A549 treated with ZK216348 at 1 μM for 4 hours (cell line): ENCODE data around the gene SLC10A3. TPM values are rescaled to one million over a fixed set of nuclear protein-coding genes. Genes with fewer than 3 reads are reported as not detected.

Source experiments
- total RNA-seq: library from RNA; stranded (reverse); fragments of 200-300 nt; extraction: Qiagen RNA extraction; gene quantifications from 5 replicates; pipeline ENCODE4 v1.2.3, GENCODE V29; 2022; ENCODE audit warnings: low read depth

SLC10A3 gene
- 24.7 to 44.4 TPM (median 43.2 TPM) in 5 replicates for total RNA-seq

GRCh38 chrX:154490414-154491083, at the start of gene SLC10A3:
Gene SLC10A3 (minus strand): TSS chrX:154490629. CDS start chrX:154488940, 1,689 bp downstream.

GRCh38 chrX:154515966-154516655, 25.7 kb upstream of the SLC10A3 start, which contains the start of gene FAM3A:
Gene FAM3A (minus strand): TSS chrX:154516232. CDS start chrX:154515772, 460 bp downstream.

GRCh38 chrX:154486396-154487207, 3.8 kb downstream of the SLC10A3 start, which contains the start of gene UBL4A:
Gene UBL4A (minus strand): TSS chrX:154486615. CDS start chrX:154486584, 31 bp downstream.

GRCh38 chrX:154478728-154479622, 11.5 kb downstream of the SLC10A3 start, which contains the start of gene LAGE3:
Gene LAGE3 (minus strand): TSS chrX:154479281. CDS start chrX:154478915, 366 bp downstream.

GRCh38 chrX:154458116-154458953, 32.1 kb downstream of the SLC10A3 start, which contains the start of gene PLXNA3:
Gene PLXNA3 (plus strand): TSS chrX:154458281. CDS start chrX:154460184, 1,903 bp downstream.

GRCh38 chrX:154443992-154444754, 46.3 kb downstream of the SLC10A3 start, which contains the start of gene FAM50A:
Gene FAM50A (plus strand): TSS chrX:154444141. CDS start chrX:154444236, 95 bp downstream.

Other genes with a start within 250 kb of the SLC10A3 start
- not detected in 5 replicates for gene OPN1MW3, start 233.0 kb downstream of the SLC10A3 start, total RNA-seq
- gene TEX28, start 195.5 kb downstream of the SLC10A3 start, total RNA-seq: not detected in 5 replicates
- gene TKTL1, start 194.8 kb downstream of the SLC10A3 start, total RNA-seq: not detected in 5 replicates
- 1,086 to 1,787 TPM (median 1,647 TPM) in 5 replicates for gene FLNA, start 116.0 kb downstream of the SLC10A3 start, total RNA-seq
- gene EMD, start 111.3 kb downstream of the SLC10A3 start, total RNA-seq: 129 to 165 TPM (median 156 TPM) in 5 replicates
- gene RPL10, start 92.3 kb downstream of the SLC10A3 start, total RNA-seq: 4,540 to 5,428 TPM (median 5,078 TPM) in 5 replicates
- gene DNASE1L1, start 81.4 kb downstream of the SLC10A3 start, total RNA-seq: 21.0 to 37.2 TPM (median 29.7 TPM) in 5 replicates
- gene TAFAZZIN, start 79.1 kb downstream of the SLC10A3 start, total RNA-seq: 27.8 to 42.7 TPM (median 37.9 TPM) in 5 replicates
- gene ATP6AP1, start 62.0 kb downstream of the SLC10A3 start, total RNA-seq: 63.7 to 111 TPM (median 109 TPM) in 5 replicates
- gene GDI1, start 53.5 kb downstream of the SLC10A3 start, total RNA-seq: 77.9 to 119 TPM (median 111 TPM) in 5 replicates
- 99.3 to 131 TPM (median 117 TPM) in 5 replicates for gene FAM50A, start 46.5 kb downstream of the SLC10A3 start, total RNA-seq
- 5.9 to 24.3 TPM (median 12.7 TPM) in 5 replicates for gene PLXNA3, start 32.3 kb downstream of the SLC10A3 start, total RNA-seq
- 38.8 to 73.0 TPM (median 64.3 TPM) in 5 replicates for gene LAGE3, start 11.3 kb downstream of the SLC10A3 start, total RNA-seq
- gene UBL4A, start 4.0 kb downstream of the SLC10A3 start, total RNA-seq: 53.0 to 75.0 TPM (median 69.6 TPM) in 5 replicates
- gene FAM3A, start 25.6 kb upstream of the SLC10A3 start, total RNA-seq: 27.7 to 49.1 TPM (median 46.5 TPM) in 5 replicates
- gene G6PD, start 56.2 kb upstream of the SLC10A3 start, total RNA-seq: 1,245 to 1,640 TPM (median 1,501 TPM) in 5 replicates
- 30.5 to 46.4 TPM (median 42.7 TPM) in 5 replicates for gene IKBKG, start 57.0 kb upstream of the SLC10A3 start, total RNA-seq
- gene CTAG1A, start 94.5 kb upstream of the SLC10A3 start, total RNA-seq: not detected in 5 replicates
- not detected in 5 replicates for gene CTAG1B, start 128.7 kb upstream of the SLC10A3 start, total RNA-seq
- not detected in 5 replicates for gene CTAG2, start 162.9 kb upstream of the SLC10A3 start, total RNA-seq